Measurements from ENCODE around the gene SLC7A9.
"Not testable (repeated sequence)": the region's sequence is repeated elsewhere in the genome, so short reads cannot be mapped to it uniquely, and the experiment has no call there.

Gene SLC7A9

DNA sequence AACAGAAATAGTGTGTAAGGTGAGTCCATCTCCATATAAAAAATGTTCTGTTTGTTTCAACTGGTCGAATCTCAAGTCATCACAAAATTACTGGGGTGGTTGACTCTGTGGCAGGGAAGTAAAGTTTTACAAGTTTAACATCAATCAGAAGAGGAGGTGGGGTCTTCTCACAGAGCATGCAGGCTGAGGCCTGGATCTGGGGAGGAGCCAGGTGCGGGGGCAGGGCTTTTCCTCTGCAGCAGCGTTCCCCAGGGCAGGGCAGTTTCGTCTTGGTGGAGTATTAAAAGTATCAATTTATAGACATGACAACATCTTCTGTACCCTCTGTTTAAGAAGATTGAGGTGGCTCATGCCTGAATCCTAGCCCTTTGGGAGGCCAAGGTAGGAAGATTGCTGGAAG is 68.8 kb downstream of the SLC7A9 start:
- no peak for DNase-seq (ENCODE audit: low spot score)

GRCh38 chr19:32800191-32800590 is 69.4 kb downstream of the SLC7A9 start:
- DNase-seq (ENCODE audit: low spot score): no peak

DNA sequence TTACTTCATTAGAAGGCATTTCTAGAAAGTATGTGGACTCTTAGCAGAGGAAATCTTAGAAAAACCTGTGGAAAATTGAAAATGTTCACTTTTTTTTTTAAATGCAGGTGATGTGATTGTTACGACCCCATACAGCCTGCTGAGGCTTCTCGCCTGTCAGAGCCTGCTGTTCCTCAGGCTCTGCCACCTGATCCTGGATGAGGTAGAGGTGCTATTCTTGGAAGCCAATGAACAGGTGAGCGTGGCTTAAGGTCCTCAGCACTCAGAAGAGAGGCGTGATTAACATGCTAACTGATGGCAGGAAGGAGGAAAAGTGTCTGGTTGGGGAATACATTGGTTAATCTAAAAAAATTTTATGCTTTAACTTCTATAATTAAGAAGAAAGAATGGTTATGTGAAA is 71.4 kb downstream of the SLC7A9 start:
- no peak for DNase-seq (ENCODE audit: low spot score)

DNA sequence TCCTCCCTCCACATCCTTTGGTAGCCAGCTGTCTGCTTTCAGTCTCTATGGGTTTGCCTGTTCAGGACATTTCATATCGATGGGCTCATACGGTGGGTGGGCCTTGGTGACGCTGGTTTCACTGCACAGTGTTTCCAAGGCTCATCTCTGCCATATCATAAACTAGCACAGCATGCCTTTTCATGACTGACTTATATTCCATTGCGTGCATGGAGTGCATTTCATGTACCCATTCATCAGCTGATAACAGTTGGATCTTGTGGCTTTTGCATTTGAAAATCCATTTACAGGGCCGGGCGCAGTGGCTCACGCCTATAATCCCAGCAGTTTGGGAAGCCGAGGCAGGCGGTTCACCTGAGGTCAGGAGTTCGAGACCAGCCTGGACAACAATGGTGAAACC is 80.1 kb downstream of the SLC7A9 start:
- no peak for DNase-seq (ENCODE audit: low spot score)

DNA sequence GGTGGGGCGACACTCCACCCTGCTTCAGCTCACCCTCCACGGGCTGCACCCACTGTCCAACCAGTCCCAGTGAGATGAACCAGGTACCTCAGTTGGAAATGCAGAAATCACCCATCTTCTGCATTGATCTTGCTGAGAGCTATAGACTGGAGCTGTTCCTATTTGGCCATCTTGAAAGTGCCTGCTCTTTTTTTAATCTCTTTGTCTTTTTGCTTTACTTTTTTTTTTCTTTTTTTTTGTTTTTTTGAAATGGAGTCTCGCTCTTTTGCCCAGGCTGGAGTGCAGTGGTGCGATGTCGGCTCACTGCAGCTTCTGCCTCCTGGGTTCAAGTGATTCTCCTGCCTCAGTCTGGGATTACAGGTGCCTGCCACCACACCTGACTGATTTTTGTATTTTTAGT is 81.7 kb downstream of the SLC7A9 start:
- not testable (repeated sequence) for DNase-seq (ENCODE audit: low spot score)

DNA sequence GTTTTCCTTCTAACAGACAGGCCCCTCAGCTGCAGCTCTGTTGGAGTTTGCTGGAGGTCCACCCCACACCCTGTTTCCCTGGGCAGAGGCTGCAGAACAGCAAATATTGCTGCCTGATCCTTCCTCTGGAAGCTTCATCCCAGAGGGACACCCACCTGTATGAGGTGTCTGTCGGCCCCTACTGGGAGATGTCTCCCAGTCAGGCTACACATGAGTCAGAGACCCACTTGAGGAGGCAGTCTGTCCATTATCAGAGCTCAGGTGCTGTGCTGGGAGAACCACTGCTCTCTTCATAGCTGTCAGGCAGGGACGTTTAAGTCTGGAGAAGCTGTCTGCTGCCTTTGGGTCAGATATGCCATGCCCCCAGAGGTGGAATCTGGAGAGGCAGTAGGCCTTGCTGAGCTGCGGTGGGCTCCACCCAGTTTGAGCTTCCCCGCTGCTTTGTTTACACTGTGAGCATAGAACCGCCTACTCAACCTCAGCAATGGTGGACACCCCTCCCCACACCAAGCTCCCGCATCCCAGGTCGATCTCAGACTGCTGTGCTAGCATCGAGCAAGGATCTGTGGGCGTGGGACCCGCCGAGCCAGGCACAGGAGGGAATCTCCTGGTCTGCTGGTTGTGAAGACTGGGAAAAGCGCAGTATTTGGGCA is 82.3 kb downstream of the SLC7A9 start:
- DNase-seq (ENCODE audit: low spot score): not testable (repeated sequence)

DNA sequence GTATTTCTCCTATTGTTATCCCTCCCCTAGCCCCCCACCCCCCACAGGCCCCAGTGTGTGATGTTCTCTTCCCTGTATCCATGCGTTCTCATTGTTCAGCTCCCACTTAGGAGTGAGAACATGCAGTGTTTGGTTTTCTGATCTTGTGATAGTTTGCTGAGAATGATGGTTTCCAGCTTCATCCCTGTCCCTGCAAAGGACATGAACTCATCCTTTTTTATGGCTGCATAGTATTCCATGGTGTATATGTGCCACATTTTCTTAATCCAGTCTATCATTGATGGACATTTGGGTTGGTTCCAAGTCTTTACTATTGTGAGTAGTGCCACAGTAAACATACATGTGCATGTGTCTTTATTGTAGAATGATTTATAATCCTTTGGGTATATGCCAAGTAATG is 87.5 kb downstream of the SLC7A9 start:
- DNase-seq (ENCODE audit: low spot score): not testable (repeated sequence)

- DNase-seq (ENCODE audit: low spot score): no peak
Observed at GRCh38 chr19:32781280-32781679, 88.3 kb downstream of the SLC7A9 start.
